ENCODE results near the gene AP3B1. TPM values are rescaled to one million over a fixed set of nuclear protein-coding genes. Genes with fewer than 3 reads are reported as not detected.

AP3B1 gene
- total RNA-seq, 6 experiments from 2014 or later: 11.4 to 17.9 (median 12.9) TPM

DNA sequence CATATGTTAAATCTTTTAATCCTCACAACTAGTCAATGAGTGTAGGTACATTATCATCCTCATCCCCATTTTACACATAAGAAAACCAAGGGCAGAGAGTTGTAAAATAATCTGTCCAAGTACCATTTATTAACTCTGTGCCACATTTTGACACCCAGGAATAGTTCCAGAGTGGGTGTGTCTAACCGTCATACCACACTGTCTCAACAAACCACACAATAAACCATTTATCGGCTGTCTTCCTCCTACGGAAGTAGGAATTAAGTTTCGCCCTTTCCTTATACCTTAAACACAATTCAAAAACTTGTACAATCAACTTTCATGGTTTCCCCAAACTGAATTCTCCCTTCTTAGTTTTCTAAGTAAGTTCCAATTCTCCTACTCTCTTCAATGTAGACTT lies 11.4 kb downstream of the AP3B1 start:
- DNase-seq: no peak
- Histone ChIP-seq H3K36me3 (no peaks in the 10 kb centered on the region), H3K4me3 (no peak overlapping the region), H3K27ac (no peak overlapping the region), H3K4me1 (no peaks in the 10 kb centered on the region), H3K9me3 (no peaks in the 10 kb centered on the region), H3K27me3 (no peaks in the 10 kb centered on the region)
- no peak for TF ChIP-seq POLR2A (IDR thresholded peaks at IDR 0.05)
- TF ChIP-seq, protein P1, sequence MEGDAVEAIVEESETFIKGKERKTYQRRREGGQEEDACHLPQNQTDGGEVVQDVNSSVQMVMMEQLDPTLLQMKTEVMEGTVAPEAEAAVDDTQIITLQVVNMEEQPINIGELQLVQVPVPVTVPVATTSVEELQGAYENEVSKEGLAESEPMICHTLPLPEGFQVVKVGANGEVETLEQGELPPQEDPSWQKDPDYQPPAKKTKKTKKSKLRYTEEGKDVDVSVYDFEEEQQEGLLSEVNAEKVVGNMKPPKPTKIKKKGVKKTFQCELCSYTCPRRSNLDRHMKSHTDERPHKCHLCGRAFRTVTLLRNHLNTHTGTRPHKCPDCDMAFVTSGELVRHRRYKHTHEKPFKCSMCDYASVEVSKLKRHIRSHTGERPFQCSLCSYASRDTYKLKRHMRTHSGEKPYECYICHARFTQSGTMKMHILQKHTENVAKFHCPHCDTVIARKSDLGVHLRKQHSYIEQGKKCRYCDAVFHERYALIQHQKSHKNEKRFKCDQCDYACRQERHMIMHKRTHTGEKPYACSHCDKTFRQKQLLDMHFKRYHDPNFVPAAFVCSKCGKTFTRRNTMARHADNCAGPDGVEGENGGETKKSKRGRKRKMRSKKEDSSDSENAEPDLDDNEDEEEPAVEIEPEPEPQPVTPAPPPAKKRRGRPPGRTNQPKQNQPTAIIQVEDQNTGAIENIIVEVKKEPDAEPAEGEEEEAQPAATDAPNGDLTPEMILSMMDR (IDR thresholded peaks at IDR 0.05): no peak
- WGBS (ENCODE audit: insufficient coverage, low coverage, low lambda C conversion rate, missing lambda C conversion rate): 95% methylated on average over 4 of the region's 4 CpGs
- ATAC-seq: no peak
- intact Hi-C loops (cut with DNase I): no loop called here

DNA sequence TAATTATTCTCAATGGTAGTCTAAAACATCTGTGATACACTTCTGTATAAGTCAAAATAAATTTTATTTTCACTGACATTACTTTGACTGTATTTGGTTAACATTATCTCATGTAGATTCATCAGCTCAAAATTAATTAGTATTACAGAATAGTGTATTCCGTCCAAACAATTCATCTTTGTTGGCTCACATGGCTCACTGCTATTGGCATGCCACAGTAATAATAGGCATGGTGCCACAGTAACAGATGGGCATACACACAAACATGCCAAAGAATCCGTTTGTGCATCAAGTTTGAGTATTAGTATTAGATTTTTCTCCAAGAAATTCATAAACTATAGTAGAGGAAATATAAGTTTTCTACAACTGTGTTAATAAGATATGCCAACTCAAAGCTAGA lies 14.2 kb downstream of the AP3B1 start:
- Histone ChIP-seq H3K4me3 (no peak overlapping the region), H3K36me3 (no peaks in the 10 kb centered on the region), H3K27ac (no peak overlapping the region), H3K9me3 (no peaks in the 10 kb centered on the region), H3K4me1 (no peaks in the 10 kb centered on the region), H3K27me3 (no peaks in the 10 kb centered on the region)
- TF ChIP-seq POLR2A (IDR thresholded peaks at IDR 0.05): no peak
- TF ChIP-seq, protein P1 (IDR thresholded peaks at IDR 0.05): no peak
- DNase-seq (no peak), ATAC-seq (no peak)
- intact Hi-C loops (cut with DNase I): no loop called here
- WGBS (ENCODE audit: insufficient coverage, low coverage, low lambda C conversion rate, missing lambda C conversion rate): 32% methylated on average over 2 of the region's 2 CpGs

DNA sequence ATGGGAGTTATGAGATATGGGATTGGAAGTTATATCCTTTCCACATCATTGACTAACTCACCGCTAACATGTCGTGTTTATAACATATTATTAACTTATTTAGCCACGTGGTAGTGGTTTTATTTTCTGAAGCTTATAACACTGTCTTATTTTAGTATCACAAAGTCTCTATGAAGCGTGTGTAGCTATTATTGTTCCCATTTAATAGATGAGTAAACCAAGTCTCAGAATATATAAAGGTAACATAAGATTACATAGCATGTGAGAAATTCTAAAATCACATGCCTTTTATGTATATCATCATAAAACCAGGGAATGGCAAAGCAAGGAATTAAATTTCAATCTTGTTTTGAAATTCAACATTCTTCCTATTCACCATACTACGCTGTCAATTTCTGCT lies 15.3 kb downstream of the AP3B1 start:
- Histone ChIP-seq H3K4me1 (no peaks in the 10 kb centered on the region), H3K27ac (no peak overlapping the region), H3K4me3 (no peak overlapping the region), H3K27me3 (no peaks in the 10 kb centered on the region), H3K9me3 (no peaks in the 10 kb centered on the region), H3K36me3 (no peaks in the 10 kb centered on the region)
- WGBS (ENCODE audit: insufficient coverage, low coverage, low lambda C conversion rate, missing lambda C conversion rate): 99% methylated on average over 5 of the region's 5 CpGs
- ATAC-seq: no peak
- intact Hi-C loops (cut with DNase I): no loop called here
- DNase-seq: no peak
- TF ChIP-seq POLR2A (IDR thresholded peaks at IDR 0.05): no peak
- TF ChIP-seq, protein P1 (IDR thresholded peaks at IDR 0.05): no peak

DNA sequence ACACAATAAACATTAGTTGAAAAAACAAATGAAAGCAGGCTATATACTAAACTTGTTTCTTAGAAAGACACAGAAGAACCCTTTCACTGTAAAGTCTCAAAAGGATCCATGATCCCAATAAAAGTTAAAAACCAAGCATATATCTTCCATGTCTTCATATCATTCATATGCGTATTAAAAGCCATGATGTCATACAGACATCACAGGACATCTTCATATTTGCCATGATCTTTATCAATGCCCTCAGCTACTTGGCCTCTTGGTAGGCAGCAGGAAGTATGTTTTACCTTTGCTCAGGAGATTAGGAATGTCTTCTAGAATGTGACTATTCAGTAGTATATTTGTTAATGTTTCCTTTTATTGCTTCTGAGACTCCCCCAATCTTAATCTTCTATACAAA lies 16.8 kb downstream of the AP3B1 start:
- 100% methylated on average over 1 of the region's 1 CpG for WGBS (ENCODE audit: insufficient coverage, low coverage, low lambda C conversion rate, missing lambda C conversion rate)
- no peak for DNase-seq
- intact Hi-C loops (cut with DNase I): no loop called here

More for the DNA sequence above, 16.8 kb downstream of the AP3B1 start:
- TF ChIP-seq POLR2A (IDR thresholded peaks at IDR 0.05): no peak
- TF ChIP-seq, protein P1 (IDR thresholded peaks at IDR 0.05): no peak
- no peaks in the 10 kb centered on the region for H3K9me3 ChIP-seq
- H3K4me1 ChIP-seq: no peaks in the 10 kb centered on the region
- no peak overlapping the region for H3K27ac ChIP-seq
- H3K4me3 ChIP-seq: no peak overlapping the region
- H3K36me3 ChIP-seq: no peaks in the 10 kb centered on the region
- ATAC-seq: no peak
- H3K27me3 ChIP-seq: no peaks in the 10 kb centered on the region
